GM20000 (cell line): Measurements from ENCODE around the gene SAMD10.

ENCODE experiments used
- DNase-seq: peaks from one replicate; pipeline ENCODE4 v3.0.0; 2012; ENCODE audit warnings: low spot score
- TF ChIP-seq, protein P1 (sequence below): IDR thresholded peaks from 2 replicates; pipeline ENCODE4 v1.5.1; 2012; ENCODE audit warnings: mild to moderate bottlenecking, control low read depth; ENCODE audit errors: extremely low read depth, missing control alignments

SAMD10 gene

DNA sequence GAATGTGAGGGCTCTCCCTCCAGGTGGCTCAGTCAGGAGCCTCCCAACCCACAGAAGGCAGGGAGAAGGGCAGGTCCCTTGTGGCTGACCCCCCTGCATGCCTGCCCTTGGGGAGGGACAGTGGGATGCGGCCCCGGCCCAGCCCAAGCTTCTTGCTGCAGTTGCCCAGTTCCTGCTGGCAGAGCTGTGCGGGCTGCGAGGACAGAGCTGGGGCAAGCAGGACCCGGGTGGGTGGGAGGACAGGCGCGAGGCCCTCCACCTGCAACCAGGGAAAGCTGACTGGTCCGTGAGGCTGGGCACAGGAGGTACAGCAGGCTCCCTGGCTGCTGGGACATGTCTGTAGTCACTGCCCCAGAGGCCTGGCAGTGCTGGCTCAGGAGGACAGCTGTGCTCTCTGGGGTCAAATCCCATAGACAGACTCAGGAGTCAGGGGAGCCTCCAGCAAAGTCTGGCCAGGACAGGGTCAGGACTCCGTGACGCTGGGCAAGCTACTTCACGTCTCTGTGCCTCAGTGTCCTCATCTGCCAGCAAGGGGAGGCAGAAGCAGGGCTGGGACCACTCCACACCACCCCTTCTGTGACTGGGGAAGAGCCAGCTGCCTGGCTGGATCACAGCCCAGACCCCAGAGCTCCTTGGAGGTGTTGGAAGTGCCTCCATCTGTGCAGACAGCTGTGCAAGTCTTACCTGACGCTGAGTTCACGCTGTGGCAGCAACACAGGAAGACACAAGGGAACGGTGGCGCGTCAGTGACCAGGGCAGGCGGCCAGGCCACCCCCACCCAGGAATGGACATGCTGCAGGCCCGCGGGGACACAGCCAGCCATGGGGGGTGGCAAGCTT, 36.3 kb downstream of the SAMD10 start:
- no peak for DNase-seq
- TF ChIP-seq, protein P1, sequence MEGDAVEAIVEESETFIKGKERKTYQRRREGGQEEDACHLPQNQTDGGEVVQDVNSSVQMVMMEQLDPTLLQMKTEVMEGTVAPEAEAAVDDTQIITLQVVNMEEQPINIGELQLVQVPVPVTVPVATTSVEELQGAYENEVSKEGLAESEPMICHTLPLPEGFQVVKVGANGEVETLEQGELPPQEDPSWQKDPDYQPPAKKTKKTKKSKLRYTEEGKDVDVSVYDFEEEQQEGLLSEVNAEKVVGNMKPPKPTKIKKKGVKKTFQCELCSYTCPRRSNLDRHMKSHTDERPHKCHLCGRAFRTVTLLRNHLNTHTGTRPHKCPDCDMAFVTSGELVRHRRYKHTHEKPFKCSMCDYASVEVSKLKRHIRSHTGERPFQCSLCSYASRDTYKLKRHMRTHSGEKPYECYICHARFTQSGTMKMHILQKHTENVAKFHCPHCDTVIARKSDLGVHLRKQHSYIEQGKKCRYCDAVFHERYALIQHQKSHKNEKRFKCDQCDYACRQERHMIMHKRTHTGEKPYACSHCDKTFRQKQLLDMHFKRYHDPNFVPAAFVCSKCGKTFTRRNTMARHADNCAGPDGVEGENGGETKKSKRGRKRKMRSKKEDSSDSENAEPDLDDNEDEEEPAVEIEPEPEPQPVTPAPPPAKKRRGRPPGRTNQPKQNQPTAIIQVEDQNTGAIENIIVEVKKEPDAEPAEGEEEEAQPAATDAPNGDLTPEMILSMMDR, result no peak

GRCh38 chr20:63942250-63942951, 37.0 kb downstream of the SAMD10 start:
- DNase-seq, result peak; percentile 72
- TF ChIP-seq, protein P1, result no peak

DNA sequence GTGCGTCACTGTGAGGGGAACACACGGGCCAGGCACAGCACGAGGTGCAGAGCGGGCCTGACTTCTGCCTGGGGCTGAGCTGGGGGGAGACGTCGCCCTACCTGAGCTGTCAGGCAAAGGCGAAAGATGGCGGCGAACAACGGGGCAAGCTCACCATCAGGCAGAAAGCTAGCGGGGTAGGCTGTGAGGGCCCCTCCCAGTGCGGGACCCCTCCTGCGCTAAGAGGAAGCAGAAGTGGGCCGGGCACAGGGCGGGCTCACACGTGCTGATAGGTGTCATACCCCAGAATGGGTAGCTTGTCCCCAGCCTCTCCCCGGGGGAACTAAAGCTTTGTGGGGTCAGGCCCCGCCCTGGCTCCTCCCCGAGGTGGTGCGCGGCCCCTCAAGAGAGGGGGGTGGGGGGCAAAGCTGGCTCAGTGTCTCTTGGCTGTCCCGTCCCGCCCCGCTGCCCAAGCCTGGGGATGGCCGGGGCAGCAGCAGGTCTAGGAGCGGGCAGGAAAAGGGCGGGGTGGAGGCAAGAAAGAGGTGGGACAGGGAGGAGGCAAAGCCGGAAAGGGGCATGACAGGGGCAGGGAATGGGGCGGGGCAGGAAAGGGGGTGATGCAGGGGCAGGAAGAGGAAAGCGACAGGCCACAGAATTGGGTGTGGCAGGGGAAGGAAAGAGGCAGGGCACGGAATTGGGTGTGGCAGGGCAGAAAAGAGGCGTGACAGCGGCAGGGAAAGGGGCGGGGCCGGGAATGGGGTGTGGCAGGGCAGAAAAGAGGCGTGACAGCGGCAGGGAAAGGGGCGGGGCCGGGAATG, 38.0 kb downstream of the SAMD10 start:
- TF ChIP-seq, protein P1, result no peak
- DNase-seq, result peak; percentile 71

GRCh38 chr20:63940472-63941266, 38.8 kb downstream of the SAMD10 start:
- no peak for DNase-seq
- TF ChIP-seq, protein P1, result no peak

DNA sequence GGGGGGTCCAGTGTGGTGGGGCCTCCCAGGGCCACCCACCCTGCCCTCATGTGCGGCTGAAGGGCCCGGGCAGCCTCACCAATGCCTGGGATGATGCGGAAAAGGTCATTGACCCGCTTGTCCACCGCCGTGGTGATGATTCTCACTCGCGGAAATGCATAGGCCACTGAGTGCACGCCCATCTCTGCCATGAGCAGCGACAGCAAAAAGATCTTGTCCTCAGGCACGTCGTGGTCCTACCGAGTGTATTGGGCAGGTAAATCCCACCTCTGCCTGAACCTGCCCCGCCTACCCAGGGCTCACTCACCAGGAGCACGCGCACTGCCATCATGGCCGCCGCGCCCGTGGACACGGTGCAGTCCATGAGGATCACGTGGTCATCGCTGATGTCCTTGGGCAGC, 39.4 kb downstream of the SAMD10 start:
- no peak for DNase-seq
- TF ChIP-seq, protein P1, result no peak

DNA sequence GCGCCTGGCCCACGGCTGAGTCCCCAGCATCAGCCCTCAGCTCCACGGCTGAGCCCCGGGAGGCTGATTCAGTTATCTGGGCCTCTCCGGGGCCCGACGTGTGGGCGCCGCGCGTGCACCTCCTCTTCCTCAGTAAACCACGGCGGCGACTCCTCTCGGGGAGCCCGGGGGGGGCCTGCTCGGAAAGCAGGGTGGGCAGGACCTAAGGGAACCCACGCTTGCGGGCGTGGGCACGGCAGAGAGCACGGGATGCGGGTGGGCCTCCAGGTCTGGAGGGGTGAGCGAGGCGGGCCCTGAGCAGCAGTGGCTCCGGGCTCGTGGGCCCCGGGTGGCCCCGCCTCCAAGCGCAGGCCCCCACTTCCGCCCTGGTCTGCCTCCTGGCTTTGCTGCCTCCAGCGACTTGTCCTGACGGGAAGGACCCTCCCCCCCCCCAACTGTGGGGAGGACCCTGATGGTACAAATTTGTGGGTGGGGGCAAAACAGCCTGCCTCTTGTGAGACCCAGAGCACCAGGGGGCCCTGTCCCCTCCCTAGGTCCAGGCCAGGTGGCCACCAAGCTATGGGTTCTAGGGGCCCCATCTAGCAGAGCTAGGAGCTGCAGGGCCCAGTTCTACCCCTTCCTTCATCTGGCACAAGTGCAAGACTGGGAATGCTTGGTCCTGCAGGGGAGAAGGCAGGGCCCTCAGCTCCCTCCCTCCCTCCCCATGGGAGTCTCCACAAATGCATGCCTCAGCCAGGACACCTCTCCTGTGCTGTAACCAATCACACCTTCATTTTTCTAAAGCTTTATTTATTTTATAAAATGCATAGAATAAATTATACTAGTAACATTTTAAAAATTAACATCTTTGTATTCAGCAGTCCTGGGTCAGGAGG, 40.1 kb downstream of the SAMD10 start:
- DNase-seq, result no peak
- TF ChIP-seq, protein P1, result no peak
